Panc1 (cell line): Measurements from ENCODE around the gene LDLRAD4. TPM values are rescaled to one million over a fixed set of nuclear protein-coding genes. Genes with fewer than 3 reads are reported as not detected.

Experiments used
- ATAC-seq: fragments of 200-7000 bp; cut with Tn5 transposase; 2 replicates; pipeline ENCODE4 v1.9.1; 2020; ENCODE audit warnings: mild to moderate bottlenecking, moderate library complexity
- BruUV-seq: library from RNA; stranded (reverse); fragments of 400-500 nt; replicated peaks from 2 replicates; lab custom pipeline; 2021; lab: Mats Ljungman, UMichigan
- CTCF ChIA-PET: fragments of 300-600 bp; sonication (Branson Sonifier 250); formaldehyde crosslinking; loops from one replicate; lab custom pipeline; 2022; ENCODE audit warnings: antibody characterized with exemption; lab: Charles Lee
- POLR2A ChIA-PET: fragments of 300-600 bp; sonication (Branson Sonifier 250); formaldehyde crosslinking; loops from one replicate; lab custom pipeline; 2022; ENCODE audit warnings: antibody characterized with exemption; lab: Charles Lee
- DNase-seq: peaks from one replicate; pipeline ENCODE4 v3.0.0-alpha.2; 2010; ENCODE audit warnings: low read depth, low spot score
- H3K27ac ChIP-seq: 2 replicates; pipeline ENCODE4 v1.5.1; 2011; ENCODE audit warnings: mild to moderate bottlenecking, low read length, inconsistent platforms
- H3K27me3 ChIP-seq: fragments of 200-500 bp; sonication (Bioruptor generic); 2 replicates; pipeline ENCODE4 v1.6.0; 2014; ENCODE audit warnings: low read length, inconsistent platforms; ENCODE audit not compliant: control insufficient read depth, insufficient read depth
- H3K36me3 ChIP-seq: fragments of 200-500 bp; sonication (Bioruptor generic); 2 replicates; pipeline ENCODE4 v1.5.1; 2014; ENCODE audit warnings: inconsistent platforms, mild to moderate bottlenecking, low read length, moderate library complexity; ENCODE audit not compliant: control insufficient read depth, insufficient read depth
- H3K4me1 ChIP-seq: 2 replicates; pipeline ENCODE4 v1.5.1; 2011; ENCODE audit warnings: inconsistent platforms, mild to moderate bottlenecking, low read length, moderate library complexity; ENCODE audit not compliant: control insufficient read depth, insufficient read depth
- H3K4me3 ChIP-seq, 2 experiments: 2 replicates each; pipeline ENCODE4 v1.5.1; 2011 to 2012; ENCODE audit warnings: low read depth in 2 of 2, low read length in 2 of 2, mild to moderate bottlenecking in 2 of 2, inconsistent platforms in 1 of 2, moderate library complexity in 1 of 2
- H3K9me3 ChIP-seq: fragments of 200-500 bp; sonication (Bioruptor generic); 2 replicates; pipeline ENCODE4 v1.5.1; 2014; ENCODE audit warnings: low read depth, mild to moderate bottlenecking, inconsistent platforms, low read length, moderate library complexity; ENCODE audit not compliant: control insufficient read depth, insufficient read depth
- POLR2AphosphoS5 ChIP-seq: IDR thresholded peaks from 2 replicates; pipeline ENCODE4 v1.6.1; 2012; ENCODE audit warnings: mild to moderate bottlenecking, low read depth, low read length, moderate library complexity
- SIN3A ChIP-seq: IDR thresholded peaks from 2 replicates; pipeline ENCODE4 v1.6.1; 2012; ENCODE audit warnings: low read depth, mild to moderate bottlenecking, low read length, moderate library complexity, borderline replicate concordance; ENCODE audit not compliant: insufficient read depth
- TCF7L2 ChIP-seq: IDR thresholded peaks from 2 replicates; pipeline ENCODE4 v1.6.1; 2011; ENCODE audit warnings: mild to moderate bottlenecking, low read depth, low read length, inconsistent platforms
- in situ Hi-C: cut with HindIII; loops from 2 replicates; pipeline ENCODE4 v1.10.0; 2016; ENCODE audit warnings: low sequenced_read_pairs, low pct_unique_long_range_greater_than_20kb
- intact Hi-C: fragments of 100-400 bp; cut with micrococcal nuclease; formaldehyde crosslinking; loops from one replicate; pipeline ENCODE4 v1.10.0; 2022; ENCODE audit not compliant: unreplicated experiment
- total RNA-seq: library from RNA; stranded (reverse); gene quantifications from one replicate; pipeline ENCODE4 v1.2.1, GENCODE V29; 2021; ENCODE audit not compliant: unreplicated experiment
- TF ChIP-seq, protein P1 (sequence below): fragments of 450-650 bp; IDR thresholded peaks from 2 replicates; pipeline ENCODE4 v1.5.1; 2017; ENCODE audit warnings: mild to moderate bottlenecking
- TF ChIP-seq, protein P2 (sequence below), 2 experiments: IDR thresholded peaks; 2 replicates each; pipeline ENCODE4 v1.6.1; 2011 to 2012; ENCODE audit warnings: low read depth in 2 of 2, control low read depth in 1 of 2, low read length in 1 of 2, mild to moderate bottlenecking in 1 of 2, moderate library complexity in 1 of 2; ENCODE audit not compliant: insufficient read depth in 1 of 2

LDLRAD4 gene
- total RNA-seq, 1 experiment from 2014 or later = 0.28 TPM

DNA sequence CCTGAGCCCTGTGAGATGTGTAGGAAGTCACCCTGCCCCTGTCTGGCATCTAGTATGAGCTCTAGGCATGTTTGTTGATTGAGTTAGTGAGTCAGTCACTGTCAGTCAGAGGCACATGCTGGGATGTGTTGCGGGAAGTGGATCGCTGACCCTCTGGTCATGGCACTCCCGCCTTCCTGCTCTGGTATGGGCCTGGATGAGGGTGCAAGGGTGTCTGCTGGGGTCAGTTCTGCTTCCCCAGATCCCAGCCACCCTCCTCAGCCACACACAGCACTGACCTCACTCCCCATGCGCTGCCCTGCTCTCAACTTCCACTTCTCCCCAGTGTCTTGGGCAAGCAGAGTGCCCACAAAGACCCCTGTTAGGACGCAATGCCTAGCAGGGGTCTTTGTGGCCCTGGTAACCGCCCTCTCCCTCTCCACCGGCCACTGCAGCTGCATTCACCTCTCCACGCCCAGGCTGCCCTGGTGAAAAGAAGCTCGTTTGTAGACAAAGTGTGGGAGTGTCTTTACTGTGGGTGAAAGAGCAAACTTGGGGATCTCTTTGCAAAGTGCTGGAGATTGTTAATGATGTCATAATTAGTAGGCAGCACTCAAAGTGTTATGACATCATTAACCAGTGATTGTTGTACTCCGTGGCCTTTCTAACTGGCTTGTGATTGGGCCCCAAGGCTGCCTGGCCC lies 252.1 kb downstream of the LDLRAD4 start:
- Histone ChIP-seq H3K4me1 (no peaks in the 10 kb centered on the region), H3K4me3 (no peak overlapping the region), H3K27ac (no peak overlapping the region), H3K36me3 (no peaks in the 10 kb centered on the region), H3K27me3 (no peaks in the 10 kb centered on the region; the same call in 1 of the 2 replicates), H3K9me3 (no peaks in the 10 kb centered on the region)
- ChIA-PET POLR2A (no interaction called here), CTCF (no interaction called here)
- ATAC-seq = no peak
- in situ Hi-C loops = no loop called here
- DNase-seq = no peak
- intact Hi-C loops = no loop called here
- TF ChIP-seq, protein P1, sequence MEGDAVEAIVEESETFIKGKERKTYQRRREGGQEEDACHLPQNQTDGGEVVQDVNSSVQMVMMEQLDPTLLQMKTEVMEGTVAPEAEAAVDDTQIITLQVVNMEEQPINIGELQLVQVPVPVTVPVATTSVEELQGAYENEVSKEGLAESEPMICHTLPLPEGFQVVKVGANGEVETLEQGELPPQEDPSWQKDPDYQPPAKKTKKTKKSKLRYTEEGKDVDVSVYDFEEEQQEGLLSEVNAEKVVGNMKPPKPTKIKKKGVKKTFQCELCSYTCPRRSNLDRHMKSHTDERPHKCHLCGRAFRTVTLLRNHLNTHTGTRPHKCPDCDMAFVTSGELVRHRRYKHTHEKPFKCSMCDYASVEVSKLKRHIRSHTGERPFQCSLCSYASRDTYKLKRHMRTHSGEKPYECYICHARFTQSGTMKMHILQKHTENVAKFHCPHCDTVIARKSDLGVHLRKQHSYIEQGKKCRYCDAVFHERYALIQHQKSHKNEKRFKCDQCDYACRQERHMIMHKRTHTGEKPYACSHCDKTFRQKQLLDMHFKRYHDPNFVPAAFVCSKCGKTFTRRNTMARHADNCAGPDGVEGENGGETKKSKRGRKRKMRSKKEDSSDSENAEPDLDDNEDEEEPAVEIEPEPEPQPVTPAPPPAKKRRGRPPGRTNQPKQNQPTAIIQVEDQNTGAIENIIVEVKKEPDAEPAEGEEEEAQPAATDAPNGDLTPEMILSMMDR = no peak
- TF ChIP-seq, protein P2, sequence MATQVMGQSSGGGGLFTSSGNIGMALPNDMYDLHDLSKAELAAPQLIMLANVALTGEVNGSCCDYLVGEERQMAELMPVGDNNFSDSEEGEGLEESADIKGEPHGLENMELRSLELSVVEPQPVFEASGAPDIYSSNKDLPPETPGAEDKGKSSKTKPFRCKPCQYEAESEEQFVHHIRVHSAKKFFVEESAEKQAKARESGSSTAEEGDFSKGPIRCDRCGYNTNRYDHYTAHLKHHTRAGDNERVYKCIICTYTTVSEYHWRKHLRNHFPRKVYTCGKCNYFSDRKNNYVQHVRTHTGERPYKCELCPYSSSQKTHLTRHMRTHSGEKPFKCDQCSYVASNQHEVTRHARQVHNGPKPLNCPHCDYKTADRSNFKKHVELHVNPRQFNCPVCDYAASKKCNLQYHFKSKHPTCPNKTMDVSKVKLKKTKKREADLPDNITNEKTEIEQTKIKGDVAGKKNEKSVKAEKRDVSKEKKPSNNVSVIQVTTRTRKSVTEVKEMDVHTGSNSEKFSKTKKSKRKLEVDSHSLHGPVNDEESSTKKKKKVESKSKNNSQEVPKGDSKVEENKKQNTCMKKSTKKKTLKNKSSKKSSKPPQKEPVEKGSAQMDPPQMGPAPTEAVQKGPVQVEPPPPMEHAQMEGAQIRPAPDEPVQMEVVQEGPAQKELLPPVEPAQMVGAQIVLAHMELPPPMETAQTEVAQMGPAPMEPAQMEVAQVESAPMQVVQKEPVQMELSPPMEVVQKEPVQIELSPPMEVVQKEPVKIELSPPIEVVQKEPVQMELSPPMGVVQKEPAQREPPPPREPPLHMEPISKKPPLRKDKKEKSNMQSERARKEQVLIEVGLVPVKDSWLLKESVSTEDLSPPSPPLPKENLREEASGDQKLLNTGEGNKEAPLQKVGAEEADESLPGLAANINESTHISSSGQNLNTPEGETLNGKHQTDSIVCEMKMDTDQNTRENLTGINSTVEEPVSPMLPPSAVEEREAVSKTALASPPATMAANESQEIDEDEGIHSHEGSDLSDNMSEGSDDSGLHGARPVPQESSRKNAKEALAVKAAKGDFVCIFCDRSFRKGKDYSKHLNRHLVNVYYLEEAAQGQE (IDR thresholded peaks at IDR 0.05; ENCODE audit: insufficient read depth in 1 of 2, low read depth in 2 of 2, low read length in 1 of 2) = no peak
- TF ChIP-seq SIN3A = no peak
- TF ChIP-seq TCF7L2 = no peak
- no TSS peak for BruUV-seq

GRCh38 chr18:13471198-13471845 lies 252.8 kb downstream of the LDLRAD4 start:
- Histone ChIP-seq H3K4me1 (no peaks in the 10 kb centered on the region), H3K4me3 (no peak overlapping the region), H3K9me3 (no peaks in the 10 kb centered on the region), H3K36me3 (no peaks in the 10 kb centered on the region), H3K27ac (no peak overlapping the region), H3K27me3 (no peaks in the 10 kb centered on the region; the same call in 1 of the 2 replicates)
- no peak for TF ChIP-seq POLR2AphosphoS5
- no peak for TF ChIP-seq SIN3A
- TF ChIP-seq, protein P2 (IDR thresholded peaks at IDR 0.05; ENCODE audit: insufficient read depth in 1 of 2, low read depth in 2 of 2, low read length in 1 of 2) = no peak
- TF ChIP-seq, protein P1 = no peak
- TF ChIP-seq TCF7L2 = no peak
- in situ Hi-C loops = no loop called here
- CTCF ChIA-PET = no interaction called here
- ATAC-seq = no peak
- no peak for DNase-seq
- no TSS peak for BruUV-seq
- intact Hi-C loops = no loop called here
- POLR2A ChIA-PET = no interaction called here
